D341Med (cell line): Measurements from ENCODE around the gene SNAPC3.
A peak's percentile ranks its signal among the peaks of the same experiment; 100 is the strongest.
"Not testable (repeated sequence)": the region's sequence is repeated elsewhere in the genome, so short reads cannot be mapped to it uniquely, and the experiment has no call there.

ENCODE experiments used
- DNase-seq: peaks from one replicate; pipeline ENCODE4 v3.0.0; 2012; ENCODE audit warnings: low spot score

Gene SNAPC3

DNA sequence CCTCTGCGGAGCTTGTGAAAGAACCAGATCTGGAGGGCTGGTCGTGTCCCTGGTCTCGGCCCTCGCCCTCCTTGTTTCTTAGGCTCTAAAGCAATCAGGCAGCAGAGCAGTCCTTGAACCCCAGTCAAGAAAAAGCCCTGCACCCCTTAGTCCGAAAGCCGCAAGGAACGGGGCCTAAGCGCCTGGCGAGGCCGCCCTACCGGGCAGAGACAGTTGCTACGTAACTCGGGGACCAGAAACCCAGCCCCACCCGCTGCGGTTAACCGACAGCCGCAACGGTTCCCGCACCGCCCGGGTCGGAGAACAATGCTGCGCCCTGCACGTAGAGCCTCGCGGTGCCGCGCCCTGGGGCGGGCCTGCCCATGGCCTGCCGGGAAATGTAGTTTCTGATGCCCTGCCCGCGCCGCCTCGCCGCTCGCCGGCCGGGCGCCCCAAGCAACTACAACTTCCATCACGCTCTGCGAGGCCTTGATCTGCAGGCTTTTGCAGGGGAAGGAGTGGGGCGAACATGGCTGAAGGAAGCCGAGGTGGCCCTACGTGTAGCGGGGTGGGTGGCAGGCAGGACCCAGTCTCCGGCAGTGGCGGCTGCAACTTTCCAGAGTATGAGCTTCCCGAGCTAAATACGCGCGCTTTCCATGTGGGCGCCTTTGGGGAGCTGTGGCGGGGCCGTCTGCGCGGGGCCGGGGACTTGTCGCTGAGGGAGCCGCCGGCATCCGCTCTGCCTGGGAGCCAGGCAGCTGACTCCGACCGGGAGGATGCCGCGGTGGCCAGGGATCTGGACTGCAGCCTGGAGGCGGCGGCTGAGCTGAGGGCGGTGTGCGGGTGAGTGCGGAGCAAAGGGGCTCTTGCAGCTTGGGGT is at the start of gene SNAPC3:
Gene SNAPC3 (plus strand): TSS at position 505 of the 859 bp plus-strand sequence. CDS start 4 bp downstream, at position 509.
- peak; percentile 97 for DNase-seq

DNA sequence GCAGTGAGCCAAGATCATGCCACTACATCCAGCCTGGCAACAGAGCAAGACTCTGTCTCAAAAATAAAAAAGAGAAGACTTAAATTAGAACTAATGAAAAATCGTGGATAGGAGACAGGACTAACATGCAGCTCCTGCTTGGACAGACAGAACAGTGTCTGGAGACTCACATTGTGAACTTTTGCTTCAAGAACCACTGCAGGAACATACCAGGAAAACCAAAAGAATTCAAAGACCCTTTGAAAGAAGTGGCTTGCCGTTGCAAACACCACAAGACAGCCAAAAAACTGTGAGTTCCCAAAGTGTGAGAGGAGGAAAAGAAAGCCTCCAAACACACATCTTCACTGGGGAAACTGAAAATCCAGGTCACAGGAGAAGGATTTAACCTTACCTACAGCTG is 48.8 kb upstream of the SNAPC3 start:
- DNase-seq = no peak

DNA sequence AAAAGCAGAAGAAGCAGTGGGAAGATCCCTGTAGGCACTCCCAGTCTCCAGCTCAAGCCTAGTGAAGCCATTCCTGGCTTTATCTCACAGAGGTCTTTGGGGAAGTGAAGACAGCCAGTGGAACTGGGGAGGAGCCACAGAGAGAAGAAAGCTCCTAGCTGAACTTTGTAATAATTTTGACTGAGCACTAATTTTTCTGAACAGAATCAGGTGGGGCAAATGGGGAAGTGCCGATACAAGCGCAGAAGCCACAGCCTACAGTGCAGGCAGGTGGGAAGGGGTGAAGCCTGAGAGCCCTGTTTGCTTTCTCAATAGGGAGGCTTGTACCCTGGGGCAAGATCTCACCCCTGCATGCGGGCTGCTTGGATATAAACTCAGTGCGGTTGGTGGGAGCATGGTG is 48.4 kb upstream of the SNAPC3 start:
- DNase-seq = no peak

DNA sequence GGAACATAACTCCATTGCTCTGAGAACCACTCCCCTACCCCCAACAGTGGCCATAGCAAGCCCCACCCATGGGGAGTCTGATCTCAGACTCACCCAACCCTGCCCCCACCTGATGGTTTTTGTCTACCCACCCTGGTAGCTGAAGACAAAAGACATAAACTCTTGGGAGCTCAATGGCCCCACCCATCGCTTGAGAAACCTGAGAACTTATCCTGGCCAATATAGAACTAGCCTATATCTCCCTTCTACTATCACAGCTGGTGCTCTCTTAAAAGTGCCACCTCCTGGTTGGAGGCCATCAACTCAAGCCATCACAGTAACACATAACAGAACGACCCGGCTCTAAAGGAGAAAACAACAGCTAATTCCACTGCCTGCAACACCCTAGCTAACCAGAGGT is 47.9 kb upstream of the SNAPC3 start:
- DNase-seq = no peak

DNA sequence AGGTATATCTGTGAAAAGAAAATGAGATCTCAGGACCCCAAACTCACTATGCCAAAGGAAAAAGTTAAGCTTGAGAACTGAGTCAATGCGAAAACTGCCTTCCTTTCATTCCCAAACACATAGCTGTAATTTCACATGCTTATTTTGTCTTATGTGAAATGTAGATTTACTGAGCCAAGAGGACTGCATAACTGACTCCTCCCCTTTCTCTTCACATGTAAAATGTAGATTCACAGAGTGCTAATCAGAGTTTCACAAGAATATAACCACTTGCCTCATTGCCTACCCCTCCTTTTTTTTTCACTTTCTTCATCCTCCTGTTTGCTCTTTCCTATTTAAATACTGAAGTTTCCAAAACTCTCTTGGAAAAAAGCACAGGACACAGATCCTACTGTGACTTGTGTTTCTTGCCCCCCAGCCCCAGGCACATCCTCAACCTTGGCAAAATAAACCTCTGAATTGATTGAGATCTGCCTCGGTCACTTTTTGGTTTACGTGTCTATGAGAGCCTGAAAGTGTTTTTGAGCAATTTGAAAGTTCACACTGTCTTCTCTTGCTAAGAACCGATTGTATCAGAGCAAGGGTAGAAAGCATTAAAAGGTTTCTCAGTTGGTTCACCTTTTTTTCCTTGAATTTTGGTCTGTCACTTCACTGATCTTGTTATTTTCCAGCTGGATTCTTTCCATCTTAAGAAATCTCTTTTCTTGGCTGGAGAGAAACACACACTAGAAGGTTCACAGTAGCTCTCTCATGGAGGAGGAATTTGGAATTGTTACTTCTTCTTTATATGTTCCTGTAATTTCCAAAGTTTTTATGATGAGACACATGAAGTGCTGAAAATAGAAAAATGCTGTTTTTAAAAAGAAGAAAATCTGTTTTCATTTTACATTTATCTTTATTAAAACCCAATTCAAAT is 44.8 kb upstream of the SNAPC3 start:
- no peak for DNase-seq

DNA sequence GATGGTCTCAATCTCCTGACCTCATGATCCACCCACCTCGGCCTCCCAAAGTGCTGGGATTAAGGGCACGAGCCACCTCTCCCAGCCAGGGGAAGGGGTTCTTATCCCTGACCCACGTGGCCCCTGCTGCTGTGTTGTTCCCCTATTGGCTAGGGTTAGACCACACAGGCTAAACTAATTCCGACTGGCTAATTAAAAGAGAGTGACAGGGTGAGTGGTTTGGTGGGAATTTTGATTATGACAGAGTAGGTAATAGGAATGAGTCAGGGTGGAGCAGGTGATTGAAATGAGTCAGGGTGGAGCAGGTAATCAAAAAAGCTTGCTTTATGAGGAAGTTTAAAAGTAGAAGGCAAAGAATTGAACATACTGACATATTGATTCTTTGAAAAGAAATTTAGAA is 43.4 kb upstream of the SNAPC3 start:
- not testable (repeated sequence) for DNase-seq

DNA sequence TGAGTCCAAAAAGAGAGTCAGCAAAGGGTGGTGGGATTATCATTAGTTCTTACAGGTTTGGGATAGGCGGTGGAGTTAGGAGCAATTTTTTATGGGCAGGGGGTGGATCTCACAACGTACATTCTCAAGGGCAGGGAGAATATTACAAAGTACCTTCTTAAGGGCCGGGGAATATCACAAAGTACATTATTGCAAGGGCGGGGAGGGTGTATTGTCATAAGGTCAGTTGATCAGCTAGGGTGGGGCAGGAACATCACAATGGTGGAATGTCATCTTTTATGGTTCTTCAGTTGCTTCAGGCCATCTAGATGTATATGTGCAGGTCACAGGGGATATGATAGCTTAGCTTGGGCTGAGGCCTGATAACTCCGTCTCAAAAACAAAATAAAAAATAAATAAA is 42.8 kb upstream of the SNAPC3 start:
- not testable (repeated sequence) for DNase-seq

DNA sequence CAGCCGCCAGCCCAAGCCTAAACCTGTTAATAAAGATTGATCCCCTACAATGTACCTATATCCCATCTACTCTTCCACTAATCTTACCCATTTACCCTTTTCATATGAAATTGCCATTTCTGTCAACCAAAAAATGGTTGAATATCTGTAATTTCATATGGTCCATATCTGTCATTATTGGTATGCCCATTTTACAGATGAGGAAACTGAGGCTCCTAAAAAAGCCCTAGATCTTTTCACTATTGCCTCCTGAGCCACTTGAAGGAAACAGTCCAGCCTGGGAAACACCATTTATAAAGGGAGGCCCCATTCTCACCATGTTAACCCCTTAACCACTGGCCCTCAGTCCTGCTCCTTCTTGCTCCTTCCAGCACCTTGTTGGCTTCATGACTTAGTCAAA is 41.2 kb upstream of the SNAPC3 start:
- DNase-seq = no peak

- no peak for DNase-seq
Measured at GRCh38 chr9:15386465-15386864, 36.2 kb upstream of the SNAPC3 start.

DNA sequence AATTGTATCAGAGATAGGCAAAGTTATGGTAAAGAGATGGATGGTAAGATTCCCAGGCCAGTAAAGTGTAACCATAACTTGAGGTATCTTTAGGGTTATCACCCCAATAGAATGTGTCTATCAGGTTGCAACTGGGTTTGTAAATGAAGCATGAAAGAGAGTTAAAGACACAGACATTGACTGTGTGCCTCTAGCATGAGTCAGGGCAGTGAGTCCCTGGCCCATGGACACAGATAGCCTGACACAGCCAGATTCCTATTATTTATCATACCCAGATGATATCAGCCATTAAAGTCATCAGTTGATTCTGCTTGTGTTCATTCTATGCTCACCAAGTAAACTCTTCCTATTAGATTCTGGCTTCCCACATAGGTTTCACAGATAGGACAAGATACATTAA is 33.5 kb upstream of the SNAPC3 start:
- DNase-seq = no peak

- DNase-seq = no peak
Measured at GRCh38 chr9:15389631-15390030, 33.0 kb upstream of the SNAPC3 start.

GRCh38 chr9:15390201-15390600 is 32.5 kb upstream of the SNAPC3 start:
- no peak for DNase-seq

DNA sequence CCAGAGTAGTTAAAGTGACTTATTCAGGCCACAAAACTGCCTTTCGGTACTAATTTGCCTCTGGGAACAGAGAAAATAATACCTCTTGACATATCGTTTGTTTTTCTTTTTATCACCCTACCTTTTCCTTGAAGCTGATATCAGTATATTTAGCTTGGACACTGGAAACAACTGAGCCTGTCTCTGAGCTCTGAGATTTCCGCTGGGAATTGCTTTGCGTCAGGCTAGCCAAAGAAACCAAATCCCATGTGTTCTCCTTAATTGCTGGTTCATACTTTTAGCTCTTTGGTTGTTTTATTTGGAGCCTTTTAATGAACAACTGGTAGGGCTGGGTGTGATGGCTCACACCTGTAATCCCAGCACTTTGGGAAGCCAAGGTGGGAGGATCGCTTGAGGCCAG is 30.3 kb upstream of the SNAPC3 start:
- no peak for DNase-seq

GRCh38 chr9:15400281-15400941 is 22.3 kb upstream of the SNAPC3 start:
- DNase-seq = no peak

DNA sequence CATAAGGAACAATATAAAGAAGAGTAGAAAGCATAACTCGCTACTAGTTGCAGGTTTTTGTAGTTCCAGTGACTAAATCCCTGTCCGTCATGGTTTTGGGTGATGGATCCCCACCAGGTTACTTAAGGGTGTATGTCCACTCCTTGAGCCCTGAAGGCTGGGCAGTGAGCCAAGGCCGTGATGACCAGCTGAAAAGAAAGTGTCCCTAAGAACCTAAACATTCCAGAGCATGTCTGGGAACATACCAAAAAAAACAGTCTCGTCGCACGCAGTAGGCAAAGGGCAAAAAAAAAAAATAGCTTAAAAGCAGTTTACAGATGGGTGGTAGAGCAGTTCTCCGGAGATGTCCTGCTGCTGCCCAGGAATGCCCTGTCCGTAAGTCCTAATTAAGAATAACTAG is 21.4 kb upstream of the SNAPC3 start:
- no peak for DNase-seq

- DNase-seq = no peak
Measured at GRCh38 chr9:15403155-15403554, 19.5 kb upstream of the SNAPC3 start.

GRCh38 chr9:15404171-15404570 is 18.5 kb upstream of the SNAPC3 start:
- no peak for DNase-seq

GRCh38 chr9:15416880-15417279 is 5.8 kb upstream of the SNAPC3 start:
- peak; percentile 34 for DNase-seq

DNA sequence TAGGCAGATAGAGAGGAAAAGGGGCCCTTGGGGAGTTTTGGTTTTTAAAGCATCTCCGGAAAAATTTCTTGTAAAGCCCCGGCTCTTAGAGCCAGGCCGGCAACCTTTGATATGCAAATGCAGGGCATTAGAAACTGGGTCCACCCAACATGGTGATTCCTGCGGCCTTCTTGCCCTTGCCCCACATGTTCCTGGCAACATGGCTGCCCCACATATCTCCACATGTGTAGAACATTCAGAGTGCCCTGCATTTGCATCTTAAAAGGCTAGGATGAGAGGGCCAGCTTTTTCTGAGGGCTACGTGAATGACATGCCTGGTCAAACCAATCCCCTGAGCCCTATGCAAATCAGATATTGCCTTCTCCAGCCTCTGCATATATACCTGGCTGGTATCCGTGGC is 5.0 kb upstream of the SNAPC3 start:
- no peak for DNase-seq

DNA sequence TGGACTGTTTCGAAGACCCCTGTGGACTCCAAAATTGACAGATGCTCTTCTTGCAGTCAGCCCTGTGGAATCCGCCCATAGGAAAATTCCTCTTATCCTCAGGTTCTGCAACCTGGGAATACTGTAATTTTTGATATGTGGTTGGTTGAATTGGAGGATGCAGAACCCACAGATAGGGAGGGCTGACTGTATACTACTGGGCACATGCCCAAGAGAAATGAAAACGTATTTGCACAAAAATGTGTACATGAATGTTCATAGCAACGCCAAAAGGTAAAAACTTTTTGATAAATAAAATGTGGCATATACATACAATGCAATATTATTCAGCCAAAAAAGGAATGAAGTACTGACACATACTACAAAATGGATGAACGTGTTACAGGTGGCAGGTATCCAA is 1.9 kb upstream of the SNAPC3 start:
- DNase-seq = no peak

GRCh38 chr9:15421532-15421931 is 1.1 kb upstream of the SNAPC3 start:
- DNase-seq = no peak

- DNase-seq = no peak
Measured at GRCh38 chr9:15421990-15422371, 695 bp upstream of the SNAPC3 start.
